Fibroblast of pulmonary artery (primary cell): Measurements from ENCODE around the gene CCDC40.

ENCODE experiments used
- DNase-seq: peaks from one replicate; pipeline ENCODE4 v3.0.0-alpha.2; 2010; ENCODE audit warnings: low read depth
- H3K4me3 ChIP-seq: replicated peaks from 2 replicates; pipeline ENCODE4 v1.5.1; 2011; ENCODE audit warnings: low read depth, mild to moderate bottlenecking, control low read depth, low read length, moderate library complexity
- CTCF ChIP-seq: IDR thresholded peaks from 2 replicates; pipeline ENCODE4 v1.5.1; 2011; ENCODE audit warnings: mild to moderate bottlenecking, control low read depth, low read length, inconsistent platforms; ENCODE audit errors: missing control alignments

CCDC40 gene

DNA sequence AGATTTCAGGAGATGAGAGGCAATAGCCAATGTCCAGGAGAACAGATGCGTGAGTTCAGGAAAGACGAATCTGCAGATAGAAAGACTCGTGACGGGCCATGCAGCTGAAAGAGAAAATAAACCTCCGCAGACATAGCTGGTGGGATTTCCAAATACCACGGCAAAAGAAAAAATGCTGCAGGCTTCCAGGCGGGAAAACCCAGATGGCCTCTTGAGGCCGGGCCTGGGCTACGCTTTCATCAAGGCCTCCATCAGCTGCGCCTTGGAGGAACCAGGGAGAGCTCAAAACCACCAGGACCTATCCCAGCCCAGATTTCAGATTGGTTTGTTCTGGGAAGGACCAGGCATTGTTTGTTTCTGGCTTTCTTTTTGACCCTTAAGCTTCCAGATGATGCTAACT is 16.7 kb downstream of the CCDC40 start:
- no peak for TF ChIP-seq CTCF
- no peak overlapping the region for H3K4me3 ChIP-seq
- no peak for DNase-seq

DNA sequence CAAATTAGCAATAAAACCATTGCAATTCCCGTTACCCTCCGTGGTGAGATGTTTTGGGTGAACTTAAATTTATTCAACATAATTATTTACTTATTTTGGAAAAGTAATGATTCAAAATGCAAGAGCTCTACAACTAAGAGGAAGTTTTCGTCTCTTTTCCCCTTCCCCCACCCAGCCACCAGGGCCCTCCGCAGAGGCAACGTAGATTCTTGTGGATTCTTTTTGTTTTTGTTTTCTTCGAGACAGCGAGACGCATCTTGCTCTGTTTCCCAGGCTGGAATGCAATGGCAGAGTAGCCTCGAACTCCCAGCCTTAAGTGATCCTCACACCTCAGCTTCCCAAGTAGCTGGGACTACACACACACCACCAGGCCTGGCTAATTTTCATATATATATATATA is 19.2 kb downstream of the CCDC40 start:
- no peak overlapping the region for H3K4me3 ChIP-seq
- TF ChIP-seq CTCF, result no peak
- DNase-seq, result no peak

DNA sequence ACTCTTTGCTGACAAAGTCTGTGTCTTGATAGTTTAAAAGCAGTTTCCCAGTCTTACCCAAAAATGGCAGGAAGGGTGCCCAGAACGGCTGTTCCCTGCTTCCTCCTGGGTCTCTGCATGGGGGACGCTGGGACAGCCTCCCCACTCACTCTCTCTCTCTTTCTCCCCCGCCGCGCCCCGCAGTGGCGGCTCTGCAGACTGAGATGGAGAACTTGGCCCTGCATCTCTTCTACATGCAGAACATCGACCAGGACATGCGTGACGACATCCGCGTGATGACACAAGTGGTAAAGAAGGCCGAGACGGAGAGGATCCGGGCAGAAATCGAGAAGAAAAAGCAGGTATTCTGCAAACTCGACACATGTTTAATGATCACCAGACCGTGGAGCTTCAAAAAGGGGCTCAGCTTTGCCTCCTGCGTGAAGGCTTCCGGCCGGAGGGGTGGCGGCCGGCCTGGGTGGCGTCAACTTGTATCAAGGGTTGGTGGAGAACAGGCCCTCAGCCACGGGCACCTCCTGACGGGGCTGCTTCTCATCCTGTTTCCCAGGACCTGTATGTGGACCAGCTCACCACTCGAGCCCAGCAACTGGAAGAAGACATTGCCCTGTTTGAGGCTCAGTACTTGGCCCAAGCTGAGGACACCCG is 22.0 kb downstream of the CCDC40 start:
- no peak for DNase-seq
- TF ChIP-seq CTCF, result no peak
- H3K4me3 ChIP-seq, result no peak overlapping the region

GRCh38 chr17:80060644-80061043 is 24.2 kb downstream of the CCDC40 start:
- TF ChIP-seq CTCF, result no peak
- no peak for DNase-seq
- H3K4me3 ChIP-seq, result no peak overlapping the region

DNA sequence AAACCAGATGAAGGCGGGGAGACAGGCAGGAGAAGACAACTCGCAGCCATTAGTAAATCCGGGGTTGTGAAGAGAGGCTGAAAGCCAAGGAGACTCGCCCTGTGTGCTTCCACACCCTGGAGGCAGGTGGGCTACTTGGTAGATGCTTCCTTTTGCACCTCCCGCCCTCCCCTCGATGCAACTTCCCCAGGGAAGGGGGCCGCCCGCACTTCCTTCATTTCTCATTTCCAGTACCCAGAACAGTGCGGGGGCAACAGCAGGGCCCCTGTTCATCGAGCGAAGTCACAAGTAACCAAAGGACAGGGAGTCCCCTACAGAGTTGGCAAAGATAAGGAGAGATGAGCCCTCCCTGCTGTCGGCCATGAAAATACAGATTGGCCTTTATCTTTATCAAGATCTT is 25.0 kb downstream of the CCDC40 start:
- H3K4me3 ChIP-seq, result no peak overlapping the region
- no peak for DNase-seq
- TF ChIP-seq CTCF, result no peak

DNA sequence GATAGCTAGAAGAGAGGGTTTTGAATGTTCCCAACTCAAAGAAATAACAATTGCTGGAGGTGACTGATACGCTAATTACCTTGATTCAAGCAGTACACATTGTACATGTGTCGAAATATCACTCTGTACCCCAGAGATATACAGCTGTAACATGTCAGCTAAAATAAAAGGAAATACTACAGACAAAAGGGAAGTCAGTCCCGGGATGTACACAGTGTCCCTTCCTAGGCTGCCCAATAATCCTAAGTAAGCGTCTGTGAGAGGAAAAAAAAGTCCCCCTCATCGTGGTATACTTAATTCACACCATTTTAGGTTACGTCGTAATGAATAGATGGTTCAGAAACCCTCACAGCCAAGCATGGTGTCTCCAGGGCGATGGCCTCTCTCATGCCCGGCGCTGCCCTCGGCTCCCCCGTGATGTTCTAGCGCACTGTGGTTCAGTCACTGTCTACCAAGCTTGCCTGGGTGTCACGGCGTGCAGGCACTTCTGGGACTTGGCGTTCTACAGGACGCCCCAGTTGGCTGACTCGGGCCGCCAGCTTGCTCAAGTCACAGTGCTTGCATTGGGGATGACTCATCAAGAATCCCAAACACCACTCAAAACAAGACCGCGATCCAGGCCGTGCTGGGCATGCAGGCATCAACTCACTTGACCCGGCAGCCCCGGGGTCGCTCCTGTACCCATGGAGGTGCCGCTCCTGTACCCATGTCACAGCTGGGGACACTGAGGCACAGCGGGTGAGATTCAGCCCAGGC is 27.6 kb downstream of the CCDC40 start:
- peak; percentile 35 for DNase-seq
- TF ChIP-seq CTCF, result no peak
- no peak overlapping the region for H3K4me3 ChIP-seq

- no peak overlapping the region for H3K4me3 ChIP-seq
- TF ChIP-seq CTCF, result no peak
- no peak for DNase-seq
Measured at GRCh38 chr17:80064696-80065095, 28.3 kb downstream of the CCDC40 start.
